Suppressor macrophage (primary cell): ENCODE measurements around the gene PEX5L.
A peak's percentile ranks its signal among the peaks of the same experiment; 100 is the strongest.

Experiments used
- DNase-seq, 4 experiments: peaks; one replicate each; pipeline ENCODE4 v3.0.0-alpha.2; 2020 to 2022

PEX5L gene

DNA sequence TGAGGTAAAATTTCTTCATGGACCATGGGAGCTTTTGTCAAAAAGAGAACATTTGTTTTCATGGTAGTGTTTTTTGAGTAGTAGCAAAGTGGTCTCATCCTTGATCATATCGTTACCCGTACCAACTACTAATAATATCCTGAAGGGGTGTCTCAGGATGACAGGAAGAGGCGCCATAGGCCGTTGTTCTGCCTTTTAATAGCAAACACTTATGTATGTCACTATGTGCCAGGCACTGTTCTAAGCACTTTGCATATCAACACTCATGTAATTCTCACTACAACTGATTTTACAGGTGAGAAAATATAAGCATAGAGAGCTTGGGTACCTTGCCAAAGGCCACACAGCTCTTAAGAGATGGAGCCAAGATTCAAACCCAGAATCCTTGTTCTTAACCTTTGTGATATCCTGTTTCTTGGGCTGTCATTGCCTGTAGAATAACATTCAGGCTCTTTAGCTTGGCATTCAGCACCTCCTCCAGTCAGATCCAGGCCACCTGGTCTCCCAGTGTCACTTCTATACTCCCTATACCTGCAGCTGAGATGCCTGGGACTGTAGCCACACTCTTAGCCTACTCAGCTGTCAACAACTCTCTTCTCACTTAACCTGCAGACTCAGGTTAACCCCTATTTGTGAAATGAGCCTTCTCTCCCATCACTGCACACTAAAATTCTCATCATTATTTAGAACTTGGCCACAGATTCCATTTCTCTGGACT, 270.2 kb downstream of the PEX5L start:
- no peak for DNase-seq

DNA sequence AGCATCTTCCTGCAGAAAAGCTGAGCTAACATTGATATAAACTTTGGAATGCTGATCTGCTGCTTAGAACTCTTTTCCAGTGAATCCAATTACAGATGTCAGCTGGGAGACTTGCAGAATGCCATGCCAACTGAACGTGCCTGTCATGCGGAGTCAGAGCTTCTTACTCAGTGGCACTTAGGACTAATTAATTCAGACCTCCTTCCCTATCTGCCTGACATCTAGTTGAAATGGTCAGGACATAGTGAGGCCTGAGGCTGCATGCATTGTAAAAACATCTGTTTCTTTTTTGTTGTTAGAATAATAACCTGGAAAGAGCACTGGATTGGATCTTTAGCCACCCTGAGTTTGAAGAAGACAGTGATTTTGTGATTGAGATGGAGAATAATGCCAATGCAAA, 271.3 kb downstream of the PEX5L start:
- DNase-seq = no peak

DNA sequence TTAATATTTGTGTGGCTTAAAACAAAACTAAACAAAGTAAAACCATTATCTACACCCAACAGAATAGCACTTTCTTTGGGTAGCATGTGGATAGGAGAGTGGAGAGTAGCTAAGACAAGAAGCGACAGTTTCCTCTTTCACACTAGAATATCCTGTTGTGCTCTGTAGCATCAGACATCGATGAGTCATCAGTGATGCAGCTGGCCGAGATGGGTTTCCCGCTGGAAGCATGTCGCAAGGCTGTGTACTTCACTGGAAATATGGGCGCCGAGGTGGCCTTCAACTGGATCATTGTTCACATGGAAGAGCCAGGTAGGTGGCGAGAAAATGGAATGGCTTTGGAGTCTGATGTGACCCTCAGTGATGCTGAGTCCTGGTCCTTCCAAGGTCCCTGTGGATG, 275.8 kb downstream of the PEX5L start:
- peak; percentile 35 to 66 (median 56) for DNase-seq

DNA sequence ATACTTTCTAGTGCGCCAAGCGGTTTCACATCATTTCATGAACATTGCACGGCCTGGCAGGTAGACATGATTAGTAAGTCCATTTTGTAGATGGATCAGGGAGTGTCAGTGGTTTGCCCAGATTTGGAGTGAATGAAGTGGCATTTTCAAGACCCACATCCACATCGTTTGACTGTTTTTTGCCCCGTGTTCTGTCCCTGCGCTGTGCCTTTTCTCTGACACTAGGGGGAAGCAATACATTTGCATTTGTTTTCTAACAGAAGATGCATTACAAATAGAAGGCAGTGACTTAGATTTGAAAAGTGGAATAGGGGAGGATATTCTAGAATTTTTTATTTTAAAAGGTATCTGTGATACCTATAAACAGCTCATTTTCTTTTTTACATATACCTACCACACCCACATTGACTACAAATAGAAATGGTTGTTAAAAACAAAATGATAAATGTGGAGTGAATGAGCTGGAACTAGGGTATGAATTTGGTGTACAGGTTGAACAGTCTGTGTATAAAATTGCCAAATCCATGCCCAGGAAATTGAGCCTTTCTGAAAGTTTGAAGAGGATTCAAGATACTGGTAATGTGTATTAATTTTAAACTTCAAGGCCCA, 285.9 kb downstream of the PEX5L start:
- peak; percentile 26 to 50 (median 44) for DNase-seq

DNA sequence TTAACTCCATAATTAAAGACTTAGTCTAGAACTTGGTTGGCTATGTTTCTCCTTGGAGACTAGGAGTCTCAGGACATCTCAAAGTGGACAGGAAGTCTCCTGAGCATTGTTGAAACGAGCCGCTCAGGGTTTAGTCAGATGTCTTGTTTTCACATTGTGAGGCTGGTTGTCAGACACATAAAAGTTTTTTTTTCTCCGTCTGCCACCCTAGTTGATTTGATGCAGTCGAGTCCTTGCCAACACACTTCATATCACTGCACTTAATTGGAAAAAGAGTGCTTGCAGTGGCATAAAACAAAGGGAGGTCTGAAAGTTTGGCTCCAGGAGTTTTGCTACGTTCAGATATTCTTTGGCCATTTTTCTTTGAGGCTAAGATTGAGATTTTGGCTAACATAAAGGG, 291.0 kb downstream of the PEX5L start:
- DNase-seq = no peak

DNA sequence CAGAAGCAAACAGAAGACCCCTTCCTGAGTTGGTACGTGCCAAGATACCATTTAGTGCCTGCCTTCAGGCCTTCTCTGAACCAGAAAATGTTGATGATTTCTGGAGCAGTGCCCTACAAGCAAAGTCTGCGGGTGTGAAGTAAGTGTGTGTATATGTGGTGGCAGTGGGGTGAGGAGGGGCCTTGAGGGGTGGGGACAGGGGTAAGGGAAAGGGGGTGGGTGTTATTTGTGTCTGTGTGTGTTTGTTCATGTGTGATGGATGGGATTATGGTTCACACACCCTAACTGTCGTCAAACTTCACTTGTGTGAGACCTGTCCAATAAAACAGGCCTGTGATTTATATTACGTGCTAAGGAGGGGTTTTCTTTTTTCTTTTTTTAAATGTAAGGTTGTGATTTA, 291.7 kb downstream of the PEX5L start:
- no peak for DNase-seq
